Loucy (cell line): ENCODE data around the gene ABI3.

Experiments
- H2AFZ ChIP-seq: fragments of 200-600 bp; sonication (generic); 2 replicates; pipeline ENCODE4 v1.6.0; 2016; ENCODE audit warnings: antibody characterized with exemption, mild to moderate bottlenecking, low read length, moderate library complexity
- H3F3A ChIP-seq: fragments of 200-600 bp; 2 replicates; pipeline ENCODE4 v1.6.0; 2016; ENCODE audit warnings: antibody characterized with exemption, low read depth, mild to moderate bottlenecking
- H3K27me3 ChIP-seq: fragments of 200-600 bp; sonication (generic); 2 replicates; pipeline ENCODE4 v1.6.1; 2014; ENCODE audit warnings: low read length, mild to moderate bottlenecking; ENCODE audit not compliant: insufficient read depth, poor library complexity, severe bottlenecking
- H3K36me3 ChIP-seq: fragments of 200-600 bp; sonication (generic); 2 replicates; pipeline ENCODE4 v1.6.1; 2016; ENCODE audit warnings: low read length; ENCODE audit not compliant: insufficient read depth
- H3K4me1 ChIP-seq: fragments of 200-600 bp; sonication (generic); 2 replicates; pipeline ENCODE4 v1.5.1; 2014; ENCODE audit warnings: low read length, mild to moderate bottlenecking; ENCODE audit not compliant: insufficient read depth, poor library complexity, severe bottlenecking
- H3K4me2 ChIP-seq: fragments of 200-600 bp; sonication (generic); 2 replicates; pipeline ENCODE4 v1.6.0; 2014; ENCODE audit warnings: antibody characterized with exemption, low read length, low read depth, mild to moderate bottlenecking; ENCODE audit not compliant: poor library complexity, severe bottlenecking
- H3K4me3 ChIP-seq: fragments of 200-600 bp; sonication (generic); 2 replicates; pipeline ENCODE4 v1.5.1; 2014; ENCODE audit warnings: low read length, mild to moderate bottlenecking, mixed read lengths; ENCODE audit not compliant: poor library complexity, severe bottlenecking
- H3K79me2 ChIP-seq: fragments of 200-600 bp; sonication (generic); 2 replicates; pipeline ENCODE4 v1.6.1; 2014; ENCODE audit warnings: low read length; ENCODE audit not compliant: insufficient read depth
- H3K9ac ChIP-seq: fragments of 200-600 bp; sonication (generic); 2 replicates; pipeline ENCODE4 v1.6.0; 2014; ENCODE audit warnings: mild to moderate bottlenecking, low read depth, low read length, moderate library complexity; ENCODE audit not compliant: poor library complexity, severe bottlenecking
- H3K9me2 ChIP-seq: fragments of 200-600 bp; sonication (generic); replicated peaks from 2 replicates; pipeline ENCODE4 v1.6.1; 2016; ENCODE audit warnings: low read depth, low read length, mixed read lengths
- H3K9me3 ChIP-seq: fragments of 200-600 bp; sonication (generic); 2 replicates; pipeline ENCODE4 v1.6.1; 2014; ENCODE audit warnings: mild to moderate bottlenecking, antibody characterized with exemption, low read length, low read depth; ENCODE audit not compliant: insufficient read depth
- H4K20me1 ChIP-seq: fragments of 200-600 bp; sonication (generic); 2 replicates; pipeline ENCODE4 v1.6.0; 2014; ENCODE audit warnings: antibody characterized with exemption, low read length, mild to moderate bottlenecking; ENCODE audit not compliant: insufficient read depth, poor library complexity, severe bottlenecking
- EZH2phosphoT487 ChIP-seq: fragments of 200-600 bp; IDR thresholded peaks from 2 replicates; pipeline ENCODE4 v1.6.1; 2018; ENCODE audit warnings: antibody characterized with exemption, mild to moderate bottlenecking, moderate library complexity, borderline replicate concordance
- TF ChIP-seq, protein P1 (sequence below): fragments of 200-600 bp; sonication (generic); conservative IDR thresholded peaks from 2 replicates; pipeline ENCODE4 v1.5.1; 2014; ENCODE audit warnings: mild to moderate bottlenecking, antibody characterized with exemption, low read length

ABI3 gene

GRCh38 chr17:49249890-49250522, 39.5 kb downstream of the ABI3 start:
- no peak overlapping the region for H3K4me2 ChIP-seq
- H3K9ac ChIP-seq = no peak overlapping the region
- H3K27me3 ChIP-seq = no peaks in the 10 kb centered on the region
- no peaks in the 10 kb centered on the region for H3K36me3 ChIP-seq
- no peaks in the 10 kb centered on the region for H3K79me2 ChIP-seq
- no peaks in the 10 kb centered on the region for H3K9me2 ChIP-seq
- H3K4me1 ChIP-seq = no peaks in the 10 kb centered on the region
- H3K4me3 ChIP-seq = no peak overlapping the region
- TF ChIP-seq, protein P1, sequence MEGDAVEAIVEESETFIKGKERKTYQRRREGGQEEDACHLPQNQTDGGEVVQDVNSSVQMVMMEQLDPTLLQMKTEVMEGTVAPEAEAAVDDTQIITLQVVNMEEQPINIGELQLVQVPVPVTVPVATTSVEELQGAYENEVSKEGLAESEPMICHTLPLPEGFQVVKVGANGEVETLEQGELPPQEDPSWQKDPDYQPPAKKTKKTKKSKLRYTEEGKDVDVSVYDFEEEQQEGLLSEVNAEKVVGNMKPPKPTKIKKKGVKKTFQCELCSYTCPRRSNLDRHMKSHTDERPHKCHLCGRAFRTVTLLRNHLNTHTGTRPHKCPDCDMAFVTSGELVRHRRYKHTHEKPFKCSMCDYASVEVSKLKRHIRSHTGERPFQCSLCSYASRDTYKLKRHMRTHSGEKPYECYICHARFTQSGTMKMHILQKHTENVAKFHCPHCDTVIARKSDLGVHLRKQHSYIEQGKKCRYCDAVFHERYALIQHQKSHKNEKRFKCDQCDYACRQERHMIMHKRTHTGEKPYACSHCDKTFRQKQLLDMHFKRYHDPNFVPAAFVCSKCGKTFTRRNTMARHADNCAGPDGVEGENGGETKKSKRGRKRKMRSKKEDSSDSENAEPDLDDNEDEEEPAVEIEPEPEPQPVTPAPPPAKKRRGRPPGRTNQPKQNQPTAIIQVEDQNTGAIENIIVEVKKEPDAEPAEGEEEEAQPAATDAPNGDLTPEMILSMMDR = no peak
- no peak for TF ChIP-seq EZH2phosphoT487
- H2AFZ ChIP-seq = no peak overlapping the region
- no peaks in the 10 kb centered on the region for H4K20me1 ChIP-seq
- H3F3A ChIP-seq = no peaks in the 10 kb centered on the region
- H3K9me3 ChIP-seq = no peaks in the 10 kb centered on the region

- no peak overlapping the region for H2AFZ ChIP-seq
- H3K79me2 ChIP-seq = no peaks in the 10 kb centered on the region
- no peak for TF ChIP-seq EZH2phosphoT487
- TF ChIP-seq, protein P1 = no peak
Observed at GRCh38 chr17:49252148-49252695, 41.7 kb downstream of the ABI3 start.

GRCh38 chr17:49254066-49254465, 43.6 kb downstream of the ABI3 start:
- Histone ChIP-seq H3K4me1 (no peaks in the 10 kb centered on the region), H3K9ac (no peak overlapping the region), H2AFZ (no peak overlapping the region), H3F3A (no peaks in the 10 kb centered on the region), H3K9me2 (no peaks in the 10 kb centered on the region), H3K9me3 (no peaks in the 10 kb centered on the region), H3K4me3 (no peak overlapping the region), H3K36me3 (no peaks in the 10 kb centered on the region), H3K27me3 (no peaks in the 10 kb centered on the region), H4K20me1 (no peaks in the 10 kb centered on the region), H3K4me2 (no peak overlapping the region), H3K79me2 (no peaks in the 10 kb centered on the region)
- TF ChIP-seq, protein P1 = no peak; the same call in 1 of the 2 replicates
- no peak for TF ChIP-seq EZH2phosphoT487

More at GRCh38 chr17:49252148-49252695, 41.7 kb downstream of the ABI3 start:
- Histone ChIP-seq H3K9me3 (no peaks in the 10 kb centered on the region), H3K4me1 (no peaks in the 10 kb centered on the region), H3F3A (no peaks in the 10 kb centered on the region), H4K20me1 (no peaks in the 10 kb centered on the region), H3K9me2 (no peaks in the 10 kb centered on the region), H3K4me2 (no peak overlapping the region), H3K27me3 (no peaks in the 10 kb centered on the region), H3K9ac (no peak overlapping the region), H3K4me3 (no peak overlapping the region), H3K36me3 (no peaks in the 10 kb centered on the region)
